H9 (cell line): Measurements from ENCODE around the gene EPB41L5. TPM values are rescaled to one million over a fixed set of nuclear protein-coding genes. Genes with fewer than 3 reads are reported as not detected.
"Not testable (repeated sequence)": the region's sequence is repeated elsewhere in the genome, so short reads cannot be mapped to it uniquely, and the experiment has no call there.

ENCODE experiments used
- DNase-seq: peaks from one replicate; pipeline ENCODE4 v3.0.0-alpha.2; 2017
- H2AFZ ChIP-seq: one replicate; pipeline ENCODE4 v1.6.1; 2013; ENCODE audit warnings: mild to moderate bottlenecking, low read length, control low read depth, moderate library complexity
- H2AK5ac ChIP-seq: 2 replicates; pipeline ENCODE4 v1.6.1; 2013; ENCODE audit warnings: low read length, control low read depth, mixed read lengths; ENCODE audit not compliant: insufficient read length
- H2BK120ac ChIP-seq: one replicate; pipeline ENCODE4 v1.6.1; 2013; ENCODE audit warnings: low read depth, mild to moderate bottlenecking, low read length, control low read depth, inconsistent platforms; ENCODE audit not compliant: poor library complexity, severe bottlenecking
- H2BK12ac ChIP-seq: 2 replicates; pipeline ENCODE4 v1.6.1; 2013; ENCODE audit warnings: low read length, control low read depth, mixed read lengths, low read depth; ENCODE audit not compliant: insufficient read length
- H2BK15ac ChIP-seq: 2 replicates; pipeline ENCODE4 v1.6.1; 2013; ENCODE audit warnings: low read depth, low read length, control low read depth
- H2BK20ac ChIP-seq: one replicate; pipeline ENCODE4 v1.6.1; 2013; ENCODE audit warnings: low read depth, mild to moderate bottlenecking, low read length, control low read depth, inconsistent platforms; ENCODE audit not compliant: poor library complexity, severe bottlenecking
- H2BK5ac ChIP-seq: 2 replicates; pipeline ENCODE4 v1.6.1; 2013; ENCODE audit warnings: low read length, control low read depth, mixed read lengths; ENCODE audit not compliant: insufficient read length
- H3K14ac ChIP-seq: 2 replicates; pipeline ENCODE4 v1.6.1; 2013; ENCODE audit warnings: low read length, control low read depth; ENCODE audit not compliant: insufficient read depth
- H3K18ac ChIP-seq: 2 replicates; pipeline ENCODE4 v1.6.1; 2013; ENCODE audit warnings: low read depth, mild to moderate bottlenecking, mixed read lengths, low read length, control low read depth; ENCODE audit not compliant: insufficient read length
- H3K23ac ChIP-seq: 2 replicates; pipeline ENCODE4 v1.6.1; 2013; ENCODE audit warnings: low read length, control low read depth, mixed read lengths, low read depth; ENCODE audit not compliant: insufficient read length
- H3K23me2 ChIP-seq: 2 replicates; pipeline ENCODE4 v1.6.1; 2013; ENCODE audit warnings: low read depth, mild to moderate bottlenecking, mixed read lengths, low read length, control low read depth; ENCODE audit not compliant: insufficient read length, poor library complexity, severe bottlenecking
- H3K27ac ChIP-seq: 2 replicates; pipeline ENCODE4 v1.5.1; 2013; ENCODE audit warnings: low read length, control low read depth, mixed read lengths, low read depth; ENCODE audit not compliant: insufficient read length
- H3K27me3 ChIP-seq: 2 replicates; pipeline ENCODE4 v1.6.1; 2013; ENCODE audit warnings: low read length, control low read depth, inconsistent platforms; ENCODE audit not compliant: insufficient read depth
- H3K4ac ChIP-seq: 2 replicates; pipeline ENCODE4 v1.6.1; 2013; ENCODE audit warnings: low read depth, mild to moderate bottlenecking, control low read depth, inconsistent platforms, low read length, moderate library complexity
- H3K4me1 ChIP-seq: 2 replicates; pipeline ENCODE4 v1.6.1; 2013; ENCODE audit warnings: low read length, control low read depth, inconsistent platforms; ENCODE audit not compliant: insufficient read depth
- H3K4me2 ChIP-seq: 2 replicates; pipeline ENCODE4 v1.6.1; 2013; ENCODE audit warnings: low read length, control low read depth, mixed read lengths; ENCODE audit not compliant: insufficient read length, insufficient read depth
- H3K56ac ChIP-seq: 2 replicates; pipeline ENCODE4 v1.6.1; 2013; ENCODE audit warnings: low read depth, mild to moderate bottlenecking, mixed read lengths, low read length, control low read depth; ENCODE audit not compliant: insufficient read length
- H3K79me1 ChIP-seq: 2 replicates; pipeline ENCODE4 v1.6.1; 2013; ENCODE audit warnings: low read depth, mild to moderate bottlenecking, moderate library complexity, low read length, control low read depth, inconsistent platforms; ENCODE audit not compliant: insufficient read depth, poor library complexity, severe bottlenecking
- H3K79me2 ChIP-seq: 2 replicates; pipeline ENCODE4 v1.6.1; 2013; ENCODE audit warnings: low read length, control low read depth, inconsistent platforms; ENCODE audit not compliant: insufficient read depth
- H3K9ac ChIP-seq: 2 replicates; pipeline ENCODE4 v1.6.1; 2013; ENCODE audit warnings: low read length, control low read depth, mixed read lengths; ENCODE audit not compliant: insufficient read length; ENCODE audit errors: extremely low read depth
- H3K9me3 ChIP-seq: one replicate; pipeline ENCODE4 v1.6.1; 2013; ENCODE audit warnings: low read depth, low read length, inconsistent platforms; ENCODE audit not compliant: control insufficient read depth
- H3T11ph ChIP-seq: one replicate; pipeline ENCODE4 v1.6.1; 2013; ENCODE audit warnings: mild to moderate bottlenecking, low read length, control low read depth, inconsistent platforms
- H4K20me1 ChIP-seq: one replicate; pipeline ENCODE4 v1.6.1; 2013; ENCODE audit not compliant: control insufficient read depth, insufficient read length, insufficient read depth
- H4K5ac ChIP-seq: 2 replicates; pipeline ENCODE4 v1.6.1; 2013; ENCODE audit warnings: low read depth, mild to moderate bottlenecking, mixed read lengths, low read length, control low read depth; ENCODE audit not compliant: insufficient read length
- H4K8ac ChIP-seq: replicated peaks from 2 replicates; pipeline ENCODE4 v1.6.1; 2013; ENCODE audit warnings: low read length, control low read depth, mixed read lengths, low read depth; ENCODE audit not compliant: insufficient read length
- H4K91ac ChIP-seq: 2 replicates; pipeline ENCODE4 v1.6.1; 2013; ENCODE audit warnings: low read depth, mild to moderate bottlenecking, moderate library complexity, mixed read lengths, low read length, control low read depth; ENCODE audit not compliant: insufficient read length
- H3K27ac Mint-ChIP-seq, 3 experiments: 2 replicates in 2 of 3; 3 replicates in 1 of 3; pipeline ENCODE4 v1.8.0; 2020 to 2021; ENCODE audit warnings: mixed read lengths in 3 of 3, mild to moderate bottlenecking in 1 of 3, moderate library complexity in 1 of 3
- H3K27me3 Mint-ChIP-seq: 2 replicates; pipeline ENCODE4 v1.8.0; 2021; ENCODE audit warnings: low read depth, mild to moderate bottlenecking, moderate library complexity, mixed read lengths
- H3K36me3 Mint-ChIP-seq, 3 experiments: 2 replicates in 2 of 3; 3 replicates in 1 of 3; pipeline ENCODE4 v1.8.0; 2020 to 2021; ENCODE audit warnings: low read depth in 3 of 3, mixed read lengths in 3 of 3; ENCODE audit not compliant: insufficient read depth in 1 of 3
- H3K4me1 Mint-ChIP-seq, 2 experiments: 2 replicates each; pipeline ENCODE4 v1.8.0; 2020; ENCODE audit warnings: mixed read lengths in 2 of 2
- H3K4me3 Mint-ChIP-seq, 2 experiments: 2 replicates in 1 of 2; 3 replicates in 1 of 2; pipeline ENCODE4 v1.8.0; 2020 to 2021; ENCODE audit warnings: mild to moderate bottlenecking in 2 of 2, mixed read lengths in 2 of 2, moderate library complexity in 1 of 2
- H3K9me3 Mint-ChIP-seq, 2 experiments: 2 replicates in 1 of 2; 3 replicates in 1 of 2; pipeline ENCODE4 v1.8.0; 2020; ENCODE audit warnings: mild to moderate bottlenecking in 2 of 2, mixed read lengths in 2 of 2, moderate library complexity in 1 of 2
- CTCF ChIP-seq: fragments of 200-600 bp; sonication (generic); conservative IDR thresholded peaks from 3 replicates; pipeline ENCODE4 v1.8.0; 2021; ENCODE audit warnings: antibody characterized with exemption, mild to moderate bottlenecking
- WGBS: extraction: QIAGEN DNeasy Blood & Tissue Kit; methylation state at CpG from one replicate; pipeline ENCODE4 v1.1.7; 2013; ENCODE audit warnings: missing lambda C conversion rate, low lambda C conversion rate, mixed read lengths; ENCODE audit not compliant: insufficient read length; ENCODE audit errors: extremely low coverage; 5-methylcytosine and 5-hydroxymethylcytosine counted together
- total RNA-seq: library from RNA; stranded (reverse); gene quantifications from 2 replicates; pipeline ENCODE4 v1.2.1, GENCODE V29; 2021

Gene EPB41L5
- total RNA-seq, 1 experiment from 2014 or later = 40.4 TPM

GRCh38 chr2:120044336-120044735 is 31.5 kb downstream of the EPB41L5 start:
- H3K4me3 Mint-ChIP-seq = no peak overlapping the region
- Histone ChIP-seq H3K79me1 (no peaks in the 10 kb centered on the region), H3K27me3 (no peaks in the 10 kb centered on the region)

GRCh38 chr2:120045775-120046174 is 32.9 kb downstream of the EPB41L5 start:
- no CpG with 5 or more reads among the region's 4 CpGs for WGBS

More at GRCh38 chr2:120044336-120044735, 31.5 kb downstream of the EPB41L5 start:
- no peak overlapping the region for H4K8ac ChIP-seq
- H2BK20ac ChIP-seq = no peak overlapping the region
- no peak for TF ChIP-seq CTCF
- Mint-ChIP-seq H3K36me3 (peaks cover 43 to 68% (median 63%) of the 10 kb centered on the region in 3 experiments), H3K9me3 (peaks cover 28 to 38% of the 10 kb centered on the region in 2 experiments), H3K4me1 (0 out of 4 replicates have a peak, but pooled peaks cover 0 to 3% of the 10 kb centered on the region in 2 experiments), H3K27ac (no peak overlapping the region), H3K27me3 (peaks cover 1% of the 10 kb centered on the region; the same call in 1 of the 2 replicates)
- no peak overlapping the region for H3K27ac ChIP-seq
- no peaks in the 10 kb centered on the region for H3K79me2 ChIP-seq
- H3K23ac ChIP-seq = no peak overlapping the region
- no peak overlapping the region for H3T11ph ChIP-seq
- no peaks in the 10 kb centered on the region for H3K4me1 ChIP-seq
- no peaks in the 10 kb centered on the region for H3K23me2 ChIP-seq
- no peak overlapping the region for H3K4ac ChIP-seq
- H3K4me2 ChIP-seq = no peak overlapping the region
- no peak for DNase-seq
- no peak overlapping the region for H2BK15ac ChIP-seq
- H4K91ac ChIP-seq = no peak overlapping the region
- H4K20me1 ChIP-seq = no peaks in the 10 kb centered on the region
- H2AFZ ChIP-seq = no peak overlapping the region
- no peak overlapping the region for H3K14ac ChIP-seq
- H2BK120ac ChIP-seq = no peak overlapping the region
- no peak overlapping the region for H3K18ac ChIP-seq
- H2AK5ac ChIP-seq = no peak overlapping the region
- H3K9me3 ChIP-seq = peaks cover 8% of the 10 kb centered on the region
- H2BK12ac ChIP-seq = no peak overlapping the region
- no peak overlapping the region for H3K9ac ChIP-seq
- no peak overlapping the region for H2BK5ac ChIP-seq
- H4K5ac ChIP-seq = no peak overlapping the region
- H3K56ac ChIP-seq = no peak overlapping the region

More at GRCh38 chr2:120045775-120046174, 32.9 kb downstream of the EPB41L5 start:
- not testable (repeated sequence) for H4K91ac ChIP-seq, H3K79me1 ChIP-seq, H2BK5ac ChIP-seq, H3K4me1 ChIP-seq, H3K79me2 ChIP-seq, H2BK20ac ChIP-seq, H2AK5ac ChIP-seq, H3T11ph ChIP-seq, H3K56ac ChIP-seq, H2AFZ ChIP-seq, H3K4me3 Mint-ChIP-seq, H3K27ac Mint-ChIP-seq, H2BK120ac ChIP-seq, H3K9ac ChIP-seq, H3K23me2 ChIP-seq, H3K14ac ChIP-seq, H3K4me2 ChIP-seq, DNase-seq, H4K5ac ChIP-seq, H2BK15ac ChIP-seq, H2BK12ac ChIP-seq, H3K27me3 ChIP-seq, H3K27me3 Mint-ChIP-seq, H3K9me3 ChIP-seq, H3K4ac ChIP-seq, H3K4me1 Mint-ChIP-seq, H4K20me1 ChIP-seq, H3K18ac ChIP-seq, H3K27ac ChIP-seq, H3K23ac ChIP-seq, H4K8ac ChIP-seq
- Mint-ChIP-seq H3K9me3 (peaks cover 42 to 50% of the 10 kb centered on the region in 2 experiments), H3K36me3 (peaks cover 56 to 82% (median 77%) of the 10 kb centered on the region in 3 experiments)
